ENCODE results near the gene PTPN9.
"Not testable (repeated sequence)": the region's sequence is repeated elsewhere in the genome, so short reads cannot be mapped to it uniquely, and the experiment has no call there.

The PTPN9 gene

DNA sequence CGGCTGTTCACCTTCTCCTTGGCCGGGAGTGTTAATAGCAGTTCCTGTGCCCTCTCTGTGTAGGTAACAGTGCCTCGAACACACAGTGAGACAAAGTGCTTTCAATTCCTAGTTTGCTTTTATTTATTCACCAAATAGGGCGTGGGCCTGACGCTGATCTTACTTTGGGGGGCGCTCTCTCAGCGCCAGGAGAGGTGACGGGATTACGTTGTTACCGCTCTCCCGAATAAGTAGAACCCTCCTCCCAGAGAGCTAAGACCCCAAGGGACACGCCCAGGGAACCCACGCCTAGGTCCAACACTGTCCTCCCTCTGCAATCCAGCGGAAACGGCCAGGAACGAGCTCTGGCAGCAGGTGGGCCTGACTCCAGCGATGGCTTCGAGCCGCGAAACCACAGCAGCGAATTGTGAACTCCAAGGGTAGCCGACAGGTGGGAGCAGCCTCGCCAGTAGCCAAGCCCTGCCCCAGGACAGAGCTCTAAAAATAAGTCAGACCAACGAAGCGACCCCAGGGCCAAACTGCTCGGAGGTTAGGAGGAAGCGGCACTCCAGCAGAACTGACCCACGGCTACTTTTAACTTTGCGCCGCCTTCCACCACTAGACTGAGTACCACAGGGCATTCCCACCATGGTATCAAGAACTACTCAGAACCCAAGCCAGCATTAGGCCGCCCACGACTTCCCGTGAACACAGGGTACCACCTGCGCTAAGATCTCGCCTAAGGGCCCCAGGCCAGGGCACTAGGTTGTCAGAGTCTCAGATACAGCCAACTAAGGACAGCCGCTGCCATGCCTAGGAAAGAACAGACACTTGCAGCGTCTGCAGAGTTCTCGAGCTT, 126.0 kb downstream of the PTPN9 start:
- DNase-seq, result peak in 3 of 5 experiments; percentile 35 to 62 (median 61)

- peak; percentile 46 to 91 (median 60) for DNase-seq
Measured at GRCh38 chr15:75452364-75452864, 126.7 kb downstream of the PTPN9 start.

DNA sequence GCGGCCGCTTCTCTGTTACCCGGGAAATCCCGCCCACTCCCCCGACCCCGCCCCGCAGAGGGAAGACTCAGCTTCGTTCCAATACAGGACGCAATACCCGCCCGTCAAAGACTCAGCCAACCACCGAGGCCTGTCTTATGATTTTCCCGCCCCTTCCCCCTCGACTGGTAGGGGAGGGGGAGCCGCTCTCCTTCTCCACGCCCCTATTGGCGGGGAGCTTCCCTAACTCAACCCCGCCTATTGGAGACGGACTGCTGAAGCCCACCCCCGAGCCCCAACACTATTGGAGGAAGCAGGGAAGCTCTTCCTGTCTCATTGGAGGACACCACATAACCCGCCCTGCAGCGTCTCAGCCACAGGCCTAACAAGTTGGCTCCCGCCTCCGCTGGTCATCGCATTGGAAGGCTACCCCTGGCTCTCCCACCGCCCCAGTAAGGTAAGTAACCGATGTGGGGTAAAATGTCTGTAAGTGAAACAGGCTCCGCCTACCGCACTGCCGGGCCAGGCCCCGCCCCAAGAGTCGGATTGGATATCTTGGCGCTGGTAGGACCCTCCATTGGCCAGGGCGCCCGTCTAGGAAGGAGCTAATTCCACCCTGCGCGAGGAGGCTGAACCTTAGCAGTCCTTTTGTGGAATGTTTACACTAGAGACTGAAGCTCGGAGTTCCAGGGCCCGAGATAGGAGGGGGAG, 127.3 kb downstream of the PTPN9 start, which contains the start of gene SIN3A:
TSS of gene SIN3A (minus strand) at position 17 of the 690 bp plus-strand sequence. CDS start 21,315 bp downstream, outside the sequence.
- peak; percentile 98 to 100 (median 100) for DNase-seq

- no peak for DNase-seq
Measured at GRCh38 chr15:75451202-75451673, 127.9 kb downstream of the PTPN9 start.

GRCh38 chr15:75450307-75451201, 128.6 kb downstream of the PTPN9 start:
- DNase-seq, result peak; percentile 93 to 98 (median 95)

DNA sequence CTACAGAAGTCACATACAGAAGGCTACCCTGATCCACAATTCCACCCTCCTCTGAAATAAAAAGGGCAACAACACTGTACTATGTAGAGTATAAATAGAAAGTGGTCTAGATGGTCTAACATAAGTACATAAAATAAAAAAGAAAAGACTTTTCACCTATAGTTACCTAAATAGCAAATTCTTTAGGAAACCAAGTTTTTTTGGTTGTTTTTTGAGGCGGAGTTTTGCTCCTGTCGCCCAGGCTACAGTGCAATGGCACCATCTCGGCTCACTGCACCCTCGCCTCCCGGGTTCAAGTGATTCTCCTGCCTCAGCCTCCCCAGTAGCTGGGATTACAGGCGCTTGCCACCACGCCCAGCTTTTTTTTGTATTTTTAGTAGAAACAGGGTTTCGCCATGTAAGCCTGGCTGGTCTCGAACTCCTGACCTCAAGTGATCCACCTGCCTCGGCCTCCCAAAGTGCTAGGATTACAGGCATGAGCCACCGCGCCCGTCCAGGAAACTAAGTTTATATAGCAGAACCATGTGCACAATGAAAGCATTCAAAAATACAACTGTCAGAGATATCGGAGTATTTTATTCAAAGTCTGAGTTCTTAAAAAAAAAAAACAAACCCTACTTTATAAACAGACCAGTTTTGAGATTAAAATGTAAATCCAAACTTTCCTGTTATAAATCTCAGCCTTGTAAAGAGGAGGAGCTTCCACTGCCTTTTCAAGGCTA, 129.4 kb downstream of the PTPN9 start:
- no peak for DNase-seq

DNA sequence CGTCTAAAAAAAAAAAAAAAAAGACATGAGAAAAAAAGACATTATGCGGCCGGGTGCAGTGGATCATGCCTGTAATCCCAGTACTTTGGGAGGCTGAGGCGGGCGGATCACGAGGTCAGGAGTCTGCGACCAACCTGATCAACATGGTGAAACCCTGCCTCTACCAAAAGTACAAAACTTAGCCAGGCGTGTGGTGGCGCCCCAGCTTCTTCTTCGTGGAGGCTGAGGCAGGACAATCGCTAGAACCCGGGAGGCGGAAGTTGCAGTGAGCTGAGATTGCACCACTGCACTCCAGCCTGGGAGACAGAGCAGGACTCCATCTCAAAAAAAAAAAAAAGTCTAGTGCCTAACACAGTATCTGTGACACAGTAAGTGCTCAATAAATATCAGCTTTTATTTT, 130.9 kb downstream of the PTPN9 start:
- DNase-seq, result not testable (repeated sequence)

DNA sequence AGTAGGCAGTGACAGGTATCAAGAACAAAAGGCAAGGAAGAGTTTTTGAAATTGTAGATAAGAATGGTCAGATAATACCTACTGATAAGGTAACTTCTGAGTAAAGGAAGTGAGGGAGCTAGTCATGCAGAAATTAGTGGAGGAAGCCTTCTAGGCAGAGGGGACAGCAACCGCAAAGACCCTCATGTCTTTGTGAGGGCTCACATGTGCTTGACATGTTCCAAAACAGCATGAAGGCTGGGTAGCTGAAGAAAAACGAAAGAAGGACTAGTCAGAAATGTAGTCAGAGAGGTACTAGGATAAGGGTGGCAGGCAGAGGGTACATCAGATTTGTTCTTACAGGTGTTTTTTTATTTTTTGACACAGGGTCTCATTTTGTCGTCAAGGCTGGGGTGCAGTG, 133.0 kb downstream of the PTPN9 start:
- DNase-seq, result peak in 2 of 5 experiments; percentile 1 to 79

DNA sequence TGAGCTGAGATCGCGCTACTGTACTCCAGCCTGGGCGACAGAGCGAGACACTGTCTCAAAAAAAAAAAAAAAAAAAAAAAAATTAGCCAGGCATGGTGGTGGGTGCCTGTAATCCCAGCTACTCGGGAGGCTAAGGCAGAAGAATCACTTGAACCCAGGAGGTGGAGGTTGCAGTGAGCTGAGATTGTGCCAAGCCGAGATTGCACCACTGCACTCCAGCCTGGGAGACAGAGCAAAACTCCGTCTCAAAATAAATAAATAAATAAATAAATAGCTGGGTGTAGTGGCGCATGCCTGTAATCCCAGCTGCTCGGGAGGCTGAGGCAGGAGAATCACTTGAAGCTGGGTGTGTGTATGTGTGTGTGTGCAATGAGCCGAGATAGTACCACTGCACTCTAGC, 133.8 kb downstream of the PTPN9 start:
- not testable (repeated sequence) for DNase-seq

DNA sequence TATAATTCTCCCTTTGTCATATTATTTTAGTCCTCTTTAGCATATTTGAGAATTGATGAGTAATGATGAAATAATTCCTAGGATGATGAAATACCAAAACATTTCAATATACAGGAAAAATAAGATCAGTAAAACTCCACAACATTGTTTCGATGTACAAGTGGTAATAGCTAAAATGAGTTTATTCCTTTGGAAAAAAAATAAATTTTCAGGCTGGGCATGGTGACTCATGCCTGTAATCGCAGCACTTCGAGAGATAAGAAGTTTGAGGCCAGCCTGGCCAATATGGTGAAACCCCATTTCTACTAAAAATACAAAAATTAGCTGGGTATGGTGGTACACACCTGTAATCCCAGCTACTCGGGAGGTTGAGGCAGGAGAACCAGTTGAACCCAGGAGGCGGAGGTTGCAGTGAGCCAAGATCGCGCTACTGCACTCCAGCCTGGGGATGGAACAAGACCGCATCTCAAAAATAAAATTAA, 135.1 kb downstream of the PTPN9 start:
- DNase-seq, result not testable (repeated sequence)

GRCh38 chr15:75437721-75438120, 141.4 kb downstream of the PTPN9 start:
- DNase-seq, result no peak

GRCh38 chr15:75436881-75437280, 142.2 kb downstream of the PTPN9 start:
- DNase-seq, result no peak

- no peak for DNase-seq
Measured at GRCh38 chr15:75431682-75432081, 147.4 kb downstream of the PTPN9 start.

DNA sequence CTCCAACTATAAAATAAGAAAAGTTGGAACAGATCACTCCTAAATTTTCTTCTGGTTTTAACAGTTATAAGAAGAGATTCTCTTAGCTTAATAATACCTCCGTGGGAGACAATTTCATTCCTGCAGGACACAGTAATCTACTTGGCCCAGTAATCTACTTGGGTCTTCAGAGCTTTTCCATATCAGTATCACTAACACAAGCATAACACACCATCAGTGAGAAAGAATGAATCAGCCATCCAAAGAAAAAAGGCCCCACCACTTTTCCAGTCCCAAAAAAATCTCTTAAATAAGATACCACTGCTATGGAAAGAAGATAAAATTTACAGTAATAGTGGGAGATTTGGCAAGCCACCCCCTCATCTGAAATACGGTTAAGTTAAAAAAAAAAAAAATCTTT, 147.8 kb downstream of the PTPN9 start:
- no peak for DNase-seq

GRCh38 chr15:75430259-75430658, 148.9 kb downstream of the PTPN9 start:
- DNase-seq, result no peak

DNA sequence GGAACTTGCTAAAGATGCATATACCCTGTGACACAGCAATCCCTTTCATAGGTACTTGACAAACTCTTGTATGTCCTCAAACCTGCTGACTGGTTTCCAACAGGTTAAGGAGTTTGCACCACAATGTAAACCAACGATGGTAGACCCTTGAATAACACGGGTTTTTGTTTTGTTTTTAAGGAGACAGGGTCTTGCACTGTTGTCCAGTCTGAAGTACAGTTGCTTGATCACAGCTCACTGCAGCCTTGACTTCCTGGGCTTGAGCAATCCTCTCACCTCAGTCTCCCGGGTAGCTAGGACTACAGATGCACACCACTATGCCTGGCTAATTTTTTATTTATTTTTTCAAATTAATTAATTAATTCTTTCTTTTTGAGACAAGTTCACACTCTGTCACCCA, 151.0 kb downstream of the PTPN9 start:
- no peak for DNase-seq

DNA sequence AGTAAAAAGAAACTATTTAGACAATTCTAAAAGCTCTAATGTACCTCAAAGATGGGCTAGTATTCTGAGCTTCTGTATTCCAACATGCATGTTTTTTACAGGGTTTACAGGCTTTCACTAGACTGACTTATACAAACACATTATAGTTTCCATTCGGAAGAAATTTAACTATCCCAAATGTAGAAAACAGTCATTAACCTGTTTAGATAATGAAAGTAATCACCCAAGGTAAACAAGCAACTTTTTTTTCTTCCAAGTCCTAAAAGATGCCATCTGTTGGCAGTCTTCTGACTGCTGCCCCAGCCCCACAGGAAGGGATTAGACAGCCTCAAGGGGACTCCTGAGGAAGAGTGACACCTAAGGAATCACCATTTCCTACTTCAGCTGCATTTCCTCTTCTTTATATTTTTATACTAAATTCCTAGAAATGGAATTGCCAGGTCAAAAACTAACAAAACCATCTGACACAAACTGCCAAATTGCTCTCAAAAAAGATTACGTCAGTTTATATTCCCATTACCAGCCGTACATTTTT, 153.1 kb downstream of the PTPN9 start:
- DNase-seq, result no peak

GRCh38 chr15:75422554-75422953, 156.6 kb downstream of the PTPN9 start:
- no peak for DNase-seq

GRCh38 chr15:75420698-75421097, 158.4 kb downstream of the PTPN9 start:
- no peak for DNase-seq

GRCh38 chr15:75416584-75416983, 162.5 kb downstream of the PTPN9 start:
- DNase-seq, result no peak
